ENCODE measurements around the gene SPRR1A.

SPRR1A gene

GRCh38 chr1:152980676-152981075 is 3.2 kb upstream of the SPRR1A start:
- WGBS = 50% methylated on average over 1 of the region's 1 CpG
- H2AFZ ChIP-seq (ENCODE audit: low read depth, low read length) = no peak overlapping the region
- H3K27me3 ChIP-seq (ENCODE audit: control insufficient read depth in 1 of 2, insufficient read depth in 1 of 2, low read length in 2 of 2) = peaks cover 0 to 13% of the 10 kb centered on the region in 2 experiments
- H2BK15ac ChIP-seq (ENCODE audit: low read depth, poor library complexity, severe bottlenecking) = no peak overlapping the region
- no peak overlapping the region for H3K18ac ChIP-seq (ENCODE audit: low read depth in 1 of 2, low read length in 2 of 2)
- H3K36me3 ChIP-seq (ENCODE audit: control insufficient read depth in 1 of 2, insufficient read depth in 2 of 2, low read depth in 1 of 2, low read length in 2 of 2) = no peaks in the 10 kb centered on the region
- no peak overlapping the region for H3K23ac ChIP-seq (ENCODE audit: low read length in 2 of 2)
- H3K4me1 ChIP-seq (ENCODE audit: control insufficient read depth, insufficient read depth, low read depth, low read length) = no peaks in the 10 kb centered on the region
- no peak overlapping the region for H2BK12ac ChIP-seq (ENCODE audit: low read length in 2 of 2)
- no peak overlapping the region for H3K4me2 ChIP-seq (ENCODE audit: low read length, poor library complexity, severe bottlenecking)
- H4K91ac ChIP-seq (ENCODE audit: low read length) = no peak overlapping the region
- no peak overlapping the region for H4K8ac ChIP-seq (ENCODE audit: low read length)
- no peaks in the 10 kb centered on the region for H3K9me3 ChIP-seq (ENCODE audit: control insufficient read depth, low read length)
- H3K4ac ChIP-seq (ENCODE audit: low read depth in 1 of 2, low read length in 2 of 2) = no peak overlapping the region
- H2AK5ac ChIP-seq (ENCODE audit: low read length, severe bottlenecking) = no peak overlapping the region
- H3K9ac ChIP-seq (ENCODE audit: low read length) = no peak overlapping the region
- no peak overlapping the region for H3K14ac ChIP-seq (ENCODE audit: low read length in 2 of 2)
- no peak overlapping the region for H2BK5ac ChIP-seq (ENCODE audit: low read depth, low read length, poor library complexity, severe bottlenecking)
- no peak for DNase-seq
- H3K79me1 ChIP-seq (replicated peaks; ENCODE audit: low read length, poor library complexity, severe bottlenecking) = no peaks in the 10 kb centered on the region
- no peak overlapping the region for H3K27ac ChIP-seq (ENCODE audit: low read length, poor library complexity, severe bottlenecking)
- no peak overlapping the region for H3K4me3 ChIP-seq (ENCODE audit: insufficient read depth in 1 of 2, low read depth in 1 of 2, low read length in 2 of 2)
- no peak overlapping the region for H2BK120ac ChIP-seq (ENCODE audit: low read depth, low read length)

- no peaks in the 10 kb centered on the region for H3K4me1 ChIP-seq (ENCODE audit: control insufficient read depth, insufficient read depth, low read depth, low read length)
- WGBS = 54% methylated on average over 5 of the region's 6 CpGs
- H3K79me1 ChIP-seq (replicated peaks; ENCODE audit: low read length, poor library complexity, severe bottlenecking) = no peaks in the 10 kb centered on the region
Measured at GRCh38 chr1:152981146-152981871, 2.6 kb upstream of the SPRR1A start.

GRCh38 chr1:152982076-152982475 is 1.8 kb upstream of the SPRR1A start:
- Histone ChIP-seq H3K4me3 (ENCODE audit: insufficient read depth in 1 of 2, low read depth in 1 of 2, low read length in 2 of 2) (no peak overlapping the region), H2BK5ac (ENCODE audit: low read depth, low read length, poor library complexity, severe bottlenecking) (no peak overlapping the region), H4K8ac (ENCODE audit: low read length) (no peak overlapping the region), H2BK12ac (ENCODE audit: low read length in 2 of 2) (no peak overlapping the region), H3K9ac (ENCODE audit: low read length) (no peak overlapping the region), H3K14ac (ENCODE audit: low read length in 2 of 2) (no peak overlapping the region), H3K9me3 (ENCODE audit: control insufficient read depth, low read length) (no peaks in the 10 kb centered on the region), H2AFZ (ENCODE audit: low read depth, low read length) (no peak overlapping the region), H3K27me3 (ENCODE audit: control insufficient read depth in 1 of 2, insufficient read depth in 1 of 2, low read length in 2 of 2) (peaks cover 0 to 13% of the 10 kb centered on the region in 2 experiments), H2BK120ac (ENCODE audit: low read depth, low read length) (no peak overlapping the region), H3K79me1 (replicated peaks; ENCODE audit: low read length, poor library complexity, severe bottlenecking) (no peaks in the 10 kb centered on the region), H3K4me2 (ENCODE audit: low read length, poor library complexity, severe bottlenecking) (no peak overlapping the region), H3K18ac (ENCODE audit: low read depth in 1 of 2, low read length in 2 of 2) (no peak overlapping the region), H2BK15ac (ENCODE audit: low read depth, poor library complexity, severe bottlenecking) (no peak overlapping the region), H2AK5ac (ENCODE audit: low read length, severe bottlenecking) (no peak overlapping the region), H3K4me1 (ENCODE audit: control insufficient read depth, insufficient read depth, low read depth, low read length) (no peaks in the 10 kb centered on the region), H3K23ac (ENCODE audit: low read length in 2 of 2) (no peak overlapping the region), H3K27ac (ENCODE audit: low read length, poor library complexity, severe bottlenecking) (no peak overlapping the region), H4K91ac (ENCODE audit: low read length) (no peak overlapping the region), H3K4ac (ENCODE audit: low read depth in 1 of 2, low read length in 2 of 2) (no peak overlapping the region), H3K36me3 (ENCODE audit: control insufficient read depth in 1 of 2, insufficient read depth in 2 of 2, low read depth in 1 of 2, low read length in 2 of 2) (no peaks in the 10 kb centered on the region)
- 71% methylated on average over 4 of the region's 4 CpGs for WGBS
- DNase-seq = no peak

More at GRCh38 chr1:152981146-152981871, 2.6 kb upstream of the SPRR1A start:
- Histone ChIP-seq H3K4me2 (ENCODE audit: low read length, poor library complexity, severe bottlenecking) (no peak overlapping the region), H3K23ac (ENCODE audit: low read length in 2 of 2) (no peak overlapping the region), H2AK5ac (ENCODE audit: low read length, severe bottlenecking) (no peak overlapping the region), H2BK5ac (ENCODE audit: low read depth, low read length, poor library complexity, severe bottlenecking) (no peak overlapping the region), H3K18ac (ENCODE audit: low read depth in 1 of 2, low read length in 2 of 2) (no peak overlapping the region), H4K91ac (ENCODE audit: low read length) (no peak overlapping the region), H2BK12ac (ENCODE audit: low read length in 2 of 2) (no peak overlapping the region), H3K14ac (ENCODE audit: low read length in 2 of 2) (no peak overlapping the region), H3K36me3 (ENCODE audit: control insufficient read depth in 1 of 2, insufficient read depth in 2 of 2, low read depth in 1 of 2, low read length in 2 of 2) (no peaks in the 10 kb centered on the region), H3K4ac (ENCODE audit: low read depth in 1 of 2, low read length in 2 of 2) (no peak overlapping the region), H3K9ac (ENCODE audit: low read length) (no peak overlapping the region), H2BK120ac (ENCODE audit: low read depth, low read length) (no peak overlapping the region), H2BK15ac (ENCODE audit: low read depth, poor library complexity, severe bottlenecking) (no peak overlapping the region), H3K27ac (ENCODE audit: low read length, poor library complexity, severe bottlenecking) (no peak overlapping the region), H3K4me3 (ENCODE audit: insufficient read depth in 1 of 2, low read depth in 1 of 2, low read length in 2 of 2) (no peak overlapping the region), H4K8ac (ENCODE audit: low read length) (no peak overlapping the region), H2AFZ (ENCODE audit: low read depth, low read length) (no peak overlapping the region), H3K27me3 (ENCODE audit: control insufficient read depth in 1 of 2, insufficient read depth in 1 of 2, low read length in 2 of 2) (peaks cover 0 to 13% of the 10 kb centered on the region in 2 experiments), H3K9me3 (ENCODE audit: control insufficient read depth, low read length) (no peaks in the 10 kb centered on the region)
- no peak for DNase-seq

GRCh38 chr1:152983234-152983633 is 647 bp upstream of the SPRR1A start:
- H3K23ac ChIP-seq (ENCODE audit: low read length in 2 of 2) = no peak overlapping the region
- peaks cover 0 to 13% of the 10 kb centered on the region in 2 experiments for H3K27me3 ChIP-seq (ENCODE audit: control insufficient read depth in 1 of 2, insufficient read depth in 1 of 2, low read length in 2 of 2)
- H2BK15ac ChIP-seq (ENCODE audit: low read depth, poor library complexity, severe bottlenecking) = no peak overlapping the region
- H3K4me3 ChIP-seq (ENCODE audit: insufficient read depth in 1 of 2, low read depth in 1 of 2, low read length in 2 of 2) = no peak overlapping the region
- H2BK5ac ChIP-seq (ENCODE audit: low read depth, low read length, poor library complexity, severe bottlenecking) = no peak overlapping the region
- no peaks in the 10 kb centered on the region for H3K9me3 ChIP-seq (ENCODE audit: control insufficient read depth, low read length)
- H4K91ac ChIP-seq (ENCODE audit: low read length) = no peak overlapping the region
- no peak overlapping the region for H3K14ac ChIP-seq (ENCODE audit: low read length in 2 of 2)
- H2AFZ ChIP-seq (ENCODE audit: low read depth, low read length) = no peak overlapping the region
- H3K9ac ChIP-seq (ENCODE audit: low read length) = no peak overlapping the region
- DNase-seq = no peak
- no peaks in the 10 kb centered on the region for H3K36me3 ChIP-seq (ENCODE audit: control insufficient read depth in 1 of 2, insufficient read depth in 2 of 2, low read depth in 1 of 2, low read length in 2 of 2)
- no peaks in the 10 kb centered on the region for H3K4me1 ChIP-seq (ENCODE audit: control insufficient read depth, insufficient read depth, low read depth, low read length)
- H3K18ac ChIP-seq (ENCODE audit: low read depth in 1 of 2, low read length in 2 of 2) = no peak overlapping the region
- H2BK120ac ChIP-seq (ENCODE audit: low read depth, low read length) = no peak overlapping the region
- no peak overlapping the region for H2AK5ac ChIP-seq (ENCODE audit: low read length, severe bottlenecking)
- H4K8ac ChIP-seq (ENCODE audit: low read length) = no peak overlapping the region
- no peaks in the 10 kb centered on the region for H3K79me1 ChIP-seq (replicated peaks; ENCODE audit: low read length, poor library complexity, severe bottlenecking)
- no peak overlapping the region for H3K27ac ChIP-seq (ENCODE audit: low read length, poor library complexity, severe bottlenecking)
- H3K4me2 ChIP-seq (ENCODE audit: low read length, poor library complexity, severe bottlenecking) = no peak overlapping the region
- H3K4ac ChIP-seq (ENCODE audit: low read depth in 1 of 2, low read length in 2 of 2) = no peak overlapping the region
- H2BK12ac ChIP-seq (ENCODE audit: low read length in 2 of 2) = no peak overlapping the region
